ENCODE results near the gene GNG12.

GNG12 gene

GRCh38 chr1:67853704-67854103 lies 20.4 kb upstream of the GNG12 start:
- H3K4me3 ChIP-seq (ENCODE audit: low read depth, low read length) = no peak overlapping the region
- TF ChIP-seq CTCF (IDR thresholded peaks at IDR 0.05; ENCODE audit: low read depth, low read length) = peak; percentile 92

GRCh38 chr1:67851800-67852199 lies 18.5 kb upstream of the GNG12 start:
- TF ChIP-seq CTCF (IDR thresholded peaks at IDR 0.05; ENCODE audit: low read depth, low read length) = no peak
- H3K4me3 ChIP-seq (ENCODE audit: low read depth, low read length) = no peak overlapping the region

GRCh38 chr1:67850611-67851075 lies 17.4 kb upstream of the GNG12 start:
- H3K4me3 ChIP-seq (ENCODE audit: low read depth, low read length) = no peak overlapping the region
- no peak for TF ChIP-seq CTCF (IDR thresholded peaks at IDR 0.05; ENCODE audit: low read depth, low read length)

GRCh38 chr1:67850151-67850551 lies 16.9 kb upstream of the GNG12 start:
- TF ChIP-seq CTCF (IDR thresholded peaks at IDR 0.05; ENCODE audit: low read depth, low read length) = no peak
- no peak overlapping the region for H3K4me3 ChIP-seq (ENCODE audit: low read depth, low read length)

- H3K4me3 ChIP-seq (ENCODE audit: low read depth, low read length) = no peak overlapping the region
- no peak for TF ChIP-seq CTCF (IDR thresholded peaks at IDR 0.05; ENCODE audit: low read depth, low read length)
Measured at GRCh38 chr1:67847466-67847865, 14.2 kb upstream of the GNG12 start.

GRCh38 chr1:67846538-67846937 lies 13.3 kb upstream of the GNG12 start:
- no peak overlapping the region for H3K4me3 ChIP-seq (ENCODE audit: low read depth, low read length)
- TF ChIP-seq CTCF (IDR thresholded peaks at IDR 0.05; ENCODE audit: low read depth, low read length) = no peak

GRCh38 chr1:67844988-67845387 lies 11.7 kb upstream of the GNG12 start:
- TF ChIP-seq CTCF (IDR thresholded peaks at IDR 0.05; ENCODE audit: low read depth, low read length) = no peak
- H3K4me3 ChIP-seq (ENCODE audit: low read depth, low read length) = no peak overlapping the region
